HEK293 (cell line): Measurements from ENCODE around the gene ATP8A2.

ENCODE experiments used
- CTCF ChIA-PET: fragments of 350-600 bp; formaldehyde crosslinking; extraction: SDS; loops from one replicate; lab custom pipeline; 2021; ENCODE audit warnings: antibody characterized with exemption; lab: Yijun Ruan, JAX
- POLR2A ChIA-PET: fragments of 300-600 bp; formaldehyde crosslinking; extraction: SDS; loops from one replicate; lab custom pipeline; 2020; ENCODE audit warnings: antibody characterized with exemption, inconsistent platforms; lab: Yijun Ruan, JAX
- H3K27ac ChIP-seq: fragments of 200-500 bp; sonication (Bioruptor generic); 2 replicates; pipeline ENCODE4 v1.5.1; 2014; ENCODE audit warnings: low read depth, low read length, control low read depth, inconsistent platforms; ENCODE audit errors: extremely low read depth
- H3K36me3 ChIP-seq, 2 experiments: fragments of 200-500 bp in 1 of 2; sonication (Bioruptor generic) in 1 of 2; 1 replicate in 1 of 2; 2 replicates in 1 of 2; pipeline ENCODE4 v1.5.1; 2014 to 2017; ENCODE audit warnings: inconsistent platforms in 2 of 2, low read length in 2 of 2; ENCODE audit not compliant: control insufficient read depth in 2 of 2, insufficient read depth in 1 of 2
- H3K4me1 ChIP-seq: fragments of 200-500 bp; sonication (Bioruptor generic); 2 replicates; pipeline ENCODE4 v1.5.1; 2014; ENCODE audit warnings: mild to moderate bottlenecking, low read length, inconsistent platforms; ENCODE audit not compliant: control insufficient read depth, insufficient read depth
- H3K4me3 ChIP-seq: 2 replicates; pipeline ENCODE4 v1.5.1; 2011; ENCODE audit warnings: low read depth, mild to moderate bottlenecking, control low read depth, low read length, moderate library complexity
- H3K9me3 ChIP-seq: fragments of 200-500 bp; sonication (Bioruptor generic); 2 replicates; pipeline ENCODE4 v1.5.1; 2014; ENCODE audit warnings: low read depth, low read length, inconsistent platforms; ENCODE audit not compliant: control insufficient read depth, insufficient read depth
- GFI1B ChIP-seq: fragments of 450-650 bp; formaldehyde crosslinking; IDR thresholded peaks from 2 replicates; pipeline ENCODE4 v1.5.1; 2016; ENCODE audit warnings: missing biosample characterization, missing genetic modification characterization
- HOXD13 ChIP-seq: sonication (generic); formaldehyde crosslinking; IDR thresholded peaks from 2 replicates; pipeline ENCODE4 v1.8.0; 2022; ENCODE audit warnings: missing genetic modification reagents, borderline replicate concordance
- IKZF3 ChIP-seq: fragments of 450-650 bp; IDR thresholded peaks from 2 replicates; pipeline ENCODE4 v1.5.0; 2018; ENCODE audit warnings: missing biosample characterization, mild to moderate bottlenecking, missing genetic modification characterization, moderate library complexity
- MZF1 ChIP-seq: fragments of 450-650 bp; formaldehyde crosslinking; IDR thresholded peaks from 2 replicates; pipeline ENCODE4 v1.5.1; 2017; ENCODE audit warnings: missing biosample characterization, missing genetic modification characterization, borderline replicate concordance
- SCRT2 ChIP-seq: fragments of 450-650 bp; formaldehyde crosslinking; IDR thresholded peaks from 2 replicates; pipeline ENCODE4 v1.5.1; 2016; ENCODE audit warnings: missing biosample characterization, missing genetic modification characterization
- TRIM28 ChIP-seq: IDR thresholded peaks from 2 replicates; pipeline ENCODE4 v1.6.1; 2011; ENCODE audit warnings: low read length, control low read depth, borderline replicate concordance
- ZBTB1 ChIP-seq: fragments of 450-650 bp; formaldehyde crosslinking; IDR thresholded peaks from 2 replicates; pipeline ENCODE4 v1.5.1; 2016; ENCODE audit warnings: missing biosample characterization, missing genetic modification characterization
- ZBTB48 ChIP-seq: fragments of 450-650 bp; formaldehyde crosslinking; IDR thresholded peaks from 2 replicates; pipeline ENCODE4 v1.5.1; 2016; ENCODE audit warnings: missing biosample characterization, missing genetic modification characterization
- ZIC2 ChIP-seq: fragments of 450-650 bp; formaldehyde crosslinking; IDR thresholded peaks from 2 replicates; pipeline ENCODE4 v1.5.1; 2016; ENCODE audit warnings: missing biosample characterization, missing genetic modification characterization
- ZNF155 ChIP-seq: fragments of 450-650 bp; formaldehyde crosslinking; IDR thresholded peaks from 2 replicates; pipeline ENCODE4 v1.5.1; 2016; ENCODE audit warnings: missing biosample characterization, missing genetic modification characterization
- ZNF211 ChIP-seq: fragments of 450-650 bp; formaldehyde crosslinking; IDR thresholded peaks from 2 replicates; pipeline ENCODE4 v1.5.1; 2016; ENCODE audit warnings: low read depth, missing biosample characterization, missing genetic modification characterization
- ZNF292 ChIP-seq: fragments of 450-650 bp; formaldehyde crosslinking; IDR thresholded peaks from 2 replicates; pipeline ENCODE4 v1.5.1; 2016; ENCODE audit warnings: low read depth, missing biosample characterization, missing genetic modification characterization, borderline replicate concordance
- ZNF350 ChIP-seq: fragments of 450-650 bp; formaldehyde crosslinking; IDR thresholded peaks from 2 replicates; pipeline ENCODE4 v1.5.0; 2017; ENCODE audit warnings: missing biosample characterization, mild to moderate bottlenecking, missing genetic modification characterization
- ZNF391 ChIP-seq: fragments of 450-650 bp; formaldehyde crosslinking; IDR thresholded peaks from 2 replicates; pipeline ENCODE4 v1.5.1; 2016; ENCODE audit warnings: low read depth, missing biosample characterization, missing genetic modification characterization, borderline replicate concordance
- ZNF416 ChIP-seq: fragments of 450-650 bp; formaldehyde crosslinking; IDR thresholded peaks from 2 replicates; pipeline ENCODE4 v1.5.1; 2016; ENCODE audit warnings: missing biosample characterization, missing genetic modification characterization
- ZNF544 ChIP-seq: fragments of 450-650 bp; formaldehyde crosslinking; IDR thresholded peaks from 2 replicates; pipeline ENCODE4 v1.5.0; 2017; ENCODE audit warnings: missing biosample characterization, missing genetic modification characterization
- ZNF558 ChIP-seq: fragments of 450-650 bp; formaldehyde crosslinking; IDR thresholded peaks from 2 replicates; pipeline ENCODE4 v1.5.1; 2016; ENCODE audit warnings: missing biosample characterization, missing genetic modification characterization
- ZNF561 ChIP-seq: fragments of 450-650 bp; IDR thresholded peaks from 2 replicates; pipeline ENCODE4 v1.5.1; 2018; ENCODE audit warnings: missing biosample characterization, missing genetic modification characterization, borderline replicate concordance
- ZNF654 ChIP-seq: fragments of 450-650 bp; formaldehyde crosslinking; IDR thresholded peaks from 2 replicates; pipeline ENCODE4 v1.5.1; 2016; ENCODE audit warnings: low read depth, missing biosample characterization, missing genetic modification characterization
- ZNF768 ChIP-seq: fragments of 450-650 bp; formaldehyde crosslinking; IDR thresholded peaks from 2 replicates; pipeline ENCODE4 v1.5.1; 2018; ENCODE audit warnings: missing biosample characterization, mild to moderate bottlenecking, missing genetic modification characterization
- ZNF791 ChIP-seq: fragments of 450-650 bp; formaldehyde crosslinking; IDR thresholded peaks from 2 replicates; pipeline ENCODE4 v1.5.1; 2016; ENCODE audit warnings: missing biosample characterization, missing genetic modification characterization
- TF ChIP-seq, protein P1 (sequence below): fragments of 450-650 bp; formaldehyde crosslinking; IDR thresholded peaks from 2 replicates; pipeline ENCODE4 v1.5.1; 2016; ENCODE audit warnings: missing biosample characterization, missing genetic modification characterization
- TF ChIP-seq, protein P2 (sequence below): fragments of 450-650 bp; formaldehyde crosslinking; IDR thresholded peaks from 2 replicates; pipeline ENCODE4 v1.5.1; 2017; ENCODE audit warnings: missing biosample characterization, missing genetic modification characterization
- TF ChIP-seq, protein P3 (sequence below): fragments of 450-650 bp; formaldehyde crosslinking; IDR thresholded peaks from 2 replicates; pipeline ENCODE4 v1.5.1; 2017; ENCODE audit warnings: missing biosample characterization, missing genetic modification characterization

The ATP8A2 gene

DNA sequence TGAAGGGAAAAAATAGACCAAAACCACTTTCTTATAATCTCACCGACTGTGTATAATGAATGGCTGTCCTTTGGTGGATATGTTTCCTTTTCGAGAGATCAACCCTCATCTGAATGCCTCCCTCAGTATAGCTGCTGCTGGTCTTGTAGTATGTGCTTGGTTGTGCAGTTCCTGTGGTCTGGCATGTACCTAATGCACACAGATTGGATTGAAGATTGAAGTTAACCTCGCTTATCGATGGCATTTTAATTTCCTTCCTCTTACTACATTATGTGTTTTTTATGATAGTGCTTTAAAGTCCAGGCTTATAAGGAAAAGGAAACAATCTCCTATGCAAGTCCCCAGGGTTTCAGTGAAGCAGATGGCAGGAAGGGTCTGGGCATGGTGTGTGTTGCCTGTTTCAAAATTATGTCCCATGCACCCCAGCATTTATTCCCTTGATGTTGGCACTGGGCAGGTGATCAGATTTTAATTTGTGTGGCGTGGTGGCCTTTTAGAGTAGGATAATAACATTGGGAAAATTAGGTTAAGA is 346.0 kb downstream of the ATP8A2 start:
- TF ChIP-seq ZNF350, result no peak
- TF ChIP-seq, protein P1, sequence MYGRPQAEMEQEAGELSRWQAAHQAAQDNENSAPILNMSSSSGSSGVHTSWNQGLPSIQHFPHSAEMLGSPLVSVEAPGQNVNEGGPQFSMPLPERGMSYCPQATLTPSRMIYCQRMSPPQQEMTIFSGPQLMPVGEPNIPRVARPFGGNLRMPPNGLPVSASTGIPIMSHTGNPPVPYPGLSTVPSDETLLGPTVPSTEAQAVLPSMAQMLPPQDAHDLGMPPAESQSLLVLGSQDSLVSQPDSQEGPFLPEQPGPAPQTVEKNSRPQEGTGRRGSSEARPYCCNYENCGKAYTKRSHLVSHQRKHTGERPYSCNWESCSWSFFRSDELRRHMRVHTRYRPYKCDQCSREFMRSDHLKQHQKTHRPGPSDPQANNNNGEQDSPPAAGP, result no peak
- TF ChIP-seq GFI1B, result no peak
- no peak for TF ChIP-seq TRIM28
- TF ChIP-seq ZBTB48 (tag by site-specific recombination), result no peak
- TF ChIP-seq SCRT2, result no peak
- TF ChIP-seq ZNF155 (tag by site-specific recombination), result no peak
- TF ChIP-seq ZBTB1 (tag by site-specific recombination), result no peak
- TF ChIP-seq HOXD13 (CRISPR knock-in tag), result no peak
- TF ChIP-seq IKZF3 (tag by site-specific recombination), result no peak
- no peak for TF ChIP-seq ZNF211 (tag by site-specific recombination)
- TF ChIP-seq, protein P2, sequence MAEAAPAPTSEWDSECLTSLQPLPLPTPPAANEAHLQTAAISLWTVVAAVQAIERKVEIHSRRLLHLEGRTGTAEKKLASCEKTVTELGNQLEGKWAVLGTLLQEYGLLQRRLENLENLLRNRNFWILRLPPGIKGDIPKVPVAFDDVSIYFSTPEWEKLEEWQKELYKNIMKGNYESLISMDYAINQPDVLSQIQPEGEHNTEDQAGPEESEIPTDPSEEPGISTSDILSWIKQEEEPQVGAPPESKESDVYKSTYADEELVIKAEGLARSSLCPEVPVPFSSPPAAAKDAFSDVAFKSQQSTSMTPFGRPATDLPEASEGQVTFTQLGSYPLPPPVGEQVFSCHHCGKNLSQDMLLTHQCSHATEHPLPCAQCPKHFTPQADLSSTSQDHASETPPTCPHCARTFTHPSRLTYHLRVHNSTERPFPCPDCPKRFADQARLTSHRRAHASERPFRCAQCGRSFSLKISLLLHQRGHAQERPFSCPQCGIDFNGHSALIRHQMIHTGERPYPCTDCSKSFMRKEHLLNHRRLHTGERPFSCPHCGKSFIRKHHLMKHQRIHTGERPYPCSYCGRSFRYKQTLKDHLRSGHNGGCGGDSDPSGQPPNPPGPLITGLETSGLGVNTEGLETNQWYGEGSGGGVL (tag by site-specific recombination), result no peak
- POLR2A ChIA-PET, result no interaction called here
- H3K36me3 ChIP-seq, result no peaks in the 10 kb centered on the region

DNA sequence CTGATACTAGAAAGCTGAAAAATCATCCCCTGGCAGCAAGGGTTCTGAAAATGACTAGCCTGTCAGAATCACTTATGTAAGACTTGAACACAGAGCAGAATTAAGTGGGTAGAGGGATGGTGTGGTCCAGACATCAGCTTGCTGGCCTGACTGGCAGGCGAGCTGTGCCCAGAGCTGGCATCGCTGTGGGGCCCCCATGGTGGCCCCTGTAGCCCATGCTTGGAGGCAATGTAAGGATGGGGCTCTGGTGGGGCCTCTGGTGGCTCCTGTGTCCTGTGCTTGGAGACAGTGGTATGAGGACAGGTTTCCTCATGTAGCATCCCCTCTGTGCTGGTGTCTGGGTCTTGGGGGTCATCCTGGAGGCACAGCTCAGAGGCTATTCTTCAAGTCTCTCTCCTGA is 347.9 kb downstream of the ATP8A2 start:
- H3K9me3 ChIP-seq, result no peaks in the 10 kb centered on the region
- POLR2A ChIA-PET, result no interaction called here
- H3K4me1 ChIP-seq, result no peaks in the 10 kb centered on the region
- H3K36me3 ChIP-seq, result no peaks in the 10 kb centered on the region
- H3K27ac ChIP-seq, result no peak overlapping the region
- CTCF ChIA-PET, result no interaction called here
- H3K4me3 ChIP-seq, result no peak overlapping the region
- TF ChIP-seq MZF1 (tag by site-specific recombination), result no peak
- no peak for TF ChIP-seq ZNF391 (tag by site-specific recombination)
- no peak for TF ChIP-seq ZNF558 (tag by site-specific recombination)
- no peak for TF ChIP-seq ZNF292 (tag by site-specific recombination)
- TF ChIP-seq, protein P3, sequence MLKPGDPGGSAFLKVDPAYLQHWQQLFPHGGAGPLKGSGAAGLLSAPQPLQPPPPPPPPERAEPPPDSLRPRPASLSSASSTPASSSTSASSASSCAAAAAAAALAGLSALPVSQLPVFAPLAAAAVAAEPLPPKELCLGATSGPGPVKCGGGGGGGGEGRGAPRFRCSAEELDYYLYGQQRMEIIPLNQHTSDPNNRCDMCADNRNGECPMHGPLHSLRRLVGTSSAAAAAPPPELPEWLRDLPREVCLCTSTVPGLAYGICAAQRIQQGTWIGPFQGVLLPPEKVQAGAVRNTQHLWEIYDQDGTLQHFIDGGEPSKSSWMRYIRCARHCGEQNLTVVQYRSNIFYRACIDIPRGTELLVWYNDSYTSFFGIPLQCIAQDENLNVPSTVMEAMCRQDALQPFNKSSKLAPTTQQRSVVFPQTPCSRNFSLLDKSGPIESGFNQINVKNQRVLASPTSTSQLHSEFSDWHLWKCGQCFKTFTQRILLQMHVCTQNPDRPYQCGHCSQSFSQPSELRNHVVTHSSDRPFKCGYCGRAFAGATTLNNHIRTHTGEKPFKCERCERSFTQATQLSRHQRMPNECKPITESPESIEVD (tag by site-specific recombination), result no peak
- no peak for TF ChIP-seq ZIC2 (tag by site-specific recombination)
- no peak for TF ChIP-seq ZNF544 (tag by site-specific recombination)
- TF ChIP-seq ZNF561, result no peak
- no peak for TF ChIP-seq ZNF768 (tag by site-specific recombination)
- no peak for TF ChIP-seq ZNF791
- no peak for TF ChIP-seq ZNF654
- TF ChIP-seq ZNF416, result no peak

More for the DNA sequence above, 346.0 kb downstream of the ATP8A2 start:
- Histone ChIP-seq H3K4me3 (no peak overlapping the region), H3K4me1 (no peaks in the 10 kb centered on the region), H3K27ac (no peak overlapping the region), H3K9me3 (no peaks in the 10 kb centered on the region)
- CTCF ChIA-PET, result interaction anchor here (0.6 kb wide), 1 partner anchor 8 kb away, joined by 3 read pairs; no protein-coding TSS in a partner anchor
